ENCODE results near the gene NKAPL. TPM values are rescaled to one million over a fixed set of nuclear protein-coding genes. Genes with fewer than 3 reads are reported as not detected.

Gene NKAPL
- total RNA-seq, 1 donor from 2014 or later: not detected

DNA sequence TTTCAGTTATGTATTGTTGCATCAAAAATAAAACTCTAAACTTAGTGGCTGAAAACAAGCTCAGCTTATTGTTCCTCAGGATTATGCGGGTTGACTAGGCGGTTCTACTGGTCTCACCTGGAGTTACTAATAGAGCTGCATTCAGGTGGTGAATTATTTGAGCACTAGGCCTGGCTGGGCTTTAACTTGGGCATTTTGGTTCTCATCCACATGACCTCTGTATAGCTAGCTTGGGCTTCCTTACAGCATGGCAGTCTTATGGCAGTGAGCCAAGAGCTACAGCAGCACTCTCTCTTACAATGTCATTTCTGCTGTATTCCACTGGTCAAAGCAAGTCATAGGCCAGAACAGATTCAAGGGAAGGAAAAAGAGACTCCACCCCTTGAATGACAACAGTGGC lies 23.8 kb downstream of the NKAPL start:
- Mint-ChIP-seq H3K36me3 (peaks cover 32% of the 10 kb centered on the region), H3K9me3 (no peaks in the 10 kb centered on the region), H3K27me3 (ENCODE audit: insufficient read depth, low read depth) (no peaks in the 10 kb centered on the region), H3K27ac (no peak overlapping the region), H3K4me3 (peak overlapping the region; percentile 96), H3K4me1 (peaks cover 10% of the 10 kb centered on the region)
- Histone ChIP-seq H3F3A (ENCODE audit: low read depth) (peaks cover 7% of the 10 kb centered on the region), H3K4me2 (peak overlapping the region; percentile 92), H3K4me1 (peaks cover 14% of the 10 kb centered on the region), H3K27ac (no peak overlapping the region), H3K9me3 (ENCODE audit: low read depth) (no peaks in the 10 kb centered on the region), H4K20me1 (ENCODE audit: low read depth) (peaks cover 6% of the 10 kb centered on the region), H3K27me3 (peaks cover 6% of the 10 kb centered on the region), H3K9ac (no peak overlapping the region), H2AFZ (replicated peaks) (no peak overlapping the region), H3K36me3 (peaks cover 6% of the 10 kb centered on the region), H3K4me3 (peak overlapping the region; percentile 88), H3K79me2 (ENCODE audit: low read depth) (peaks cover 25% of the 10 kb centered on the region)
- no peak for DNase-seq (ENCODE audit: low spot score)
- TF ChIP-seq, protein P1, sequence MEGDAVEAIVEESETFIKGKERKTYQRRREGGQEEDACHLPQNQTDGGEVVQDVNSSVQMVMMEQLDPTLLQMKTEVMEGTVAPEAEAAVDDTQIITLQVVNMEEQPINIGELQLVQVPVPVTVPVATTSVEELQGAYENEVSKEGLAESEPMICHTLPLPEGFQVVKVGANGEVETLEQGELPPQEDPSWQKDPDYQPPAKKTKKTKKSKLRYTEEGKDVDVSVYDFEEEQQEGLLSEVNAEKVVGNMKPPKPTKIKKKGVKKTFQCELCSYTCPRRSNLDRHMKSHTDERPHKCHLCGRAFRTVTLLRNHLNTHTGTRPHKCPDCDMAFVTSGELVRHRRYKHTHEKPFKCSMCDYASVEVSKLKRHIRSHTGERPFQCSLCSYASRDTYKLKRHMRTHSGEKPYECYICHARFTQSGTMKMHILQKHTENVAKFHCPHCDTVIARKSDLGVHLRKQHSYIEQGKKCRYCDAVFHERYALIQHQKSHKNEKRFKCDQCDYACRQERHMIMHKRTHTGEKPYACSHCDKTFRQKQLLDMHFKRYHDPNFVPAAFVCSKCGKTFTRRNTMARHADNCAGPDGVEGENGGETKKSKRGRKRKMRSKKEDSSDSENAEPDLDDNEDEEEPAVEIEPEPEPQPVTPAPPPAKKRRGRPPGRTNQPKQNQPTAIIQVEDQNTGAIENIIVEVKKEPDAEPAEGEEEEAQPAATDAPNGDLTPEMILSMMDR (IDR thresholded peaks at IDR 0.05): no peak
- no peak for TF ChIP-seq EZH2phosphoT487 (IDR thresholded peaks at IDR 0.05)
- no peak for TF ChIP-seq EZH2 (IDR thresholded peaks at IDR 0.05)

DNA sequence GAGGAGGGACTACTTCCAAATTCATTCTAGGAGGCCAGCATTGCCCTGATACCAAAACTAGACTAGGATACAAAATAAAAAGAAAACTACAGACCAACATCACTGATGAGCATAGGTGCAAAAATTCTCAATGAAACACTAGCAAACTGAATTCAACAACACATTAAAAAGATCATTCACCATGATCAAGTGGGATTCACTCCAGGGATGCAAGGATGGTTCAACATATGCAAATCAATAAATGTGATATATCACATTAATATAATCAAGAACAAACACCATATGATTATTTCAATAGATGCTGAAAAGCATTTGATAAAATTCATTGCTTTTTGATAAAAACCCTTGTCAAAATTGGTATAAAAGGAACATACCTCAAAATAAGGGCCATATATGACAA lies 32.5 kb downstream of the NKAPL start:
- Histone ChIP-seq H3K27ac (no peak overlapping the region), H3K4me3 (no peak overlapping the region), H3K79me2 (ENCODE audit: low read depth) (no peaks in the 10 kb centered on the region), H2AFZ (replicated peaks) (no peak overlapping the region), H3K9me3 (ENCODE audit: low read depth) (no peaks in the 10 kb centered on the region), H3K9ac (no peak overlapping the region), H3F3A (ENCODE audit: low read depth) (no peaks in the 10 kb centered on the region), H3K36me3 (peaks cover 8% of the 10 kb centered on the region), H3K4me1 (no peaks in the 10 kb centered on the region), H3K27me3 (no peaks in the 10 kb centered on the region), H4K20me1 (ENCODE audit: low read depth) (no peaks in the 10 kb centered on the region), H3K4me2 (no peak overlapping the region)
- H3K4me1 Mint-ChIP-seq: no peaks in the 10 kb centered on the region
- DNase-seq (ENCODE audit: low spot score): no peak
- TF ChIP-seq EZH2phosphoT487 (IDR thresholded peaks at IDR 0.05) (no peak), EZH2 (IDR thresholded peaks at IDR 0.05) (no peak)
- TF ChIP-seq, protein P1 (IDR thresholded peaks at IDR 0.05): no peak
- no peak overlapping the region for H3K4me3 Mint-ChIP-seq
- H3K27me3 Mint-ChIP-seq (ENCODE audit: insufficient read depth, low read depth): no peaks in the 10 kb centered on the region
- no peak overlapping the region for H3K27ac Mint-ChIP-seq
- H3K36me3 Mint-ChIP-seq: peaks cover 48% of the 10 kb centered on the region
- peaks cover 2% of the 10 kb centered on the region for H3K9me3 Mint-ChIP-seq

DNA sequence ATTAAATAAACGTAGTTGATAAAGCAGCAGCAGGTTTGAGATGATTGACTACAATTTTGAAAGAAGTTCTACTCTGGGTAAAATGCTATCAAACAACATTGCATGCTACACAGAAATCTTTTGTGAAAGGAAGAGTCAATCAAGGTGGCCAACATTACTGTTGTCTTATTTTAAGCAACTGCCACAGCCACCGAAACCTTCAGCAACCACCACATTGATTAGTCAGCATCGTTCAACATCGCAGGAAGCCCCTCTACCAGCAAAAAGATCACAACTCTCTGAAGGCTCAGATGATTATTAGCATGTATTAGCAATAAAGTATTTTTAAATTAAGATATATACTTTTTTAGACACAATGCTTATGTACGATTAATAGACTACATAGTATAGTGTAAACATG lies 36.2 kb downstream of the NKAPL start:
- H2AFZ ChIP-seq (replicated peaks): no peak overlapping the region
- H3K4me3 Mint-ChIP-seq: no peak overlapping the region
- no peak overlapping the region for H3K4me2 ChIP-seq

More for the DNA sequence above, 36.2 kb downstream of the NKAPL start:
- Histone ChIP-seq H3F3A (ENCODE audit: low read depth) (no peaks in the 10 kb centered on the region), H3K79me2 (ENCODE audit: low read depth) (no peaks in the 10 kb centered on the region), H4K20me1 (ENCODE audit: low read depth) (no peaks in the 10 kb centered on the region), H3K36me3 (no peaks in the 10 kb centered on the region), H3K4me3 (no peak overlapping the region), H3K9ac (no peak overlapping the region), H3K27me3 (no peaks in the 10 kb centered on the region), H3K9me3 (ENCODE audit: low read depth) (no peaks in the 10 kb centered on the region), H3K27ac (no peak overlapping the region), H3K4me1 (no peaks in the 10 kb centered on the region)
- Mint-ChIP-seq H3K36me3 (peaks cover 25% of the 10 kb centered on the region), H3K4me1 (no peaks in the 10 kb centered on the region), H3K27me3 (ENCODE audit: insufficient read depth, low read depth) (no peaks in the 10 kb centered on the region), H3K9me3 (peaks cover 2% of the 10 kb centered on the region), H3K27ac (no peak overlapping the region)
- no peak for DNase-seq (ENCODE audit: low spot score)
- TF ChIP-seq EZH2phosphoT487 (IDR thresholded peaks at IDR 0.05) (no peak), EZH2 (IDR thresholded peaks at IDR 0.05) (no peak)
- TF ChIP-seq, protein P1 (IDR thresholded peaks at IDR 0.05): no peak
